AG04449 (cell line): Measurements from ENCODE around the gene PNPLA7.
"Not testable (repeated sequence)": the region's sequence is repeated elsewhere in the genome, so short reads cannot be mapped to it uniquely, and the experiment has no call there.

ENCODE experiments used
- CTCF ChIA-PET: fragments of 350-600 bp; formaldehyde crosslinking; extraction: SDS; loops from one replicate; lab custom pipeline; 2021; ENCODE audit warnings: antibody characterized with exemption; lab: Yijun Ruan, JAX
- POLR2A ChIA-PET: fragments of 400-600, 350-600 bp; formaldehyde crosslinking; extraction: SDS; loops from one replicate; lab custom pipeline; 2020; ENCODE audit warnings: antibody characterized with exemption, inconsistent platforms; lab: Yijun Ruan, JAX
- DNase-seq: peaks from one replicate; pipeline ENCODE4 v3.0.0-alpha.2; 2010; ENCODE audit warnings: low read depth, low spot score
- H3K4me3 ChIP-seq: 2 replicates; pipeline ENCODE4 v1.5.1; 2011; ENCODE audit warnings: low read depth, mild to moderate bottlenecking, control low read depth, low read length
- TF ChIP-seq, protein P1 (sequence below): IDR thresholded peaks from one replicate; pipeline ENCODE4 v1.5.1; 2011; ENCODE audit warnings: mild to moderate bottlenecking, moderate library complexity, low read length, control low read depth, inconsistent platforms; ENCODE audit not compliant: insufficient read depth; ENCODE audit errors: missing control alignments

Gene PNPLA7

DNA sequence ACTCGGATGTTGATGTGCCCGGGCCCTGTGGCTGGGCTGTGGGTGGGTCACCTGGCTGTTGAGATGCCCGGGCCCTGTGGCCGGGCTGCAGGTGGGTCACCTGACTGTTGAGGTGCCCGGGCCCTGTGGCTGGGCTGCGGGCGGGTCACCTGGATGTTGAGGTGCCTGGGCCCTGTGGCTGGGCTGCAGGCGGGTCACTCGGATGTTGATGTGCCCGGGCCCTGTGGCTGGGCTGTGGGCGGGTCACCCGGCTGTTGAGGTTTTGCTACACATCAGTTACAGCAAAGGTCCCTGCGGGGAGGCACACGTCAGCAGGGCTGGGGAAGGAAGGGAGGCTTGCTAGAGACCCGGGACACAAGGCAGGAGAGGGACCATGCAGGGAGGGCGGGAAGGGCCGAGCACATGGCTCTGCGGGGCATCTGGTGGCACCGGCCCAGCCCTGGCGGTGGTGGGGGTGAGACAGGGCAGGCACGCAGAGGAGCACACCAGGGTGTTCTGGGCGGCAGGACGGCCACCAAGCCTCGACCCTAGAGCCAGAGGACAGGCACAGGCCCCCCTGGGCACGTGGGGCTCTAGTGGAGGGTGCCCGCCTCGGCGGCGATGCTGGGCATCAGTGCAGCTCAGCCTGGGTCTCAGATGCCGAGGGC lies 35.4 kb downstream of the PNPLA7 start:
- ChIA-PET CTCF (no interaction called here), POLR2A (no interaction called here)
- no peak overlapping the region for H3K4me3 ChIP-seq
- TF ChIP-seq, protein P1, sequence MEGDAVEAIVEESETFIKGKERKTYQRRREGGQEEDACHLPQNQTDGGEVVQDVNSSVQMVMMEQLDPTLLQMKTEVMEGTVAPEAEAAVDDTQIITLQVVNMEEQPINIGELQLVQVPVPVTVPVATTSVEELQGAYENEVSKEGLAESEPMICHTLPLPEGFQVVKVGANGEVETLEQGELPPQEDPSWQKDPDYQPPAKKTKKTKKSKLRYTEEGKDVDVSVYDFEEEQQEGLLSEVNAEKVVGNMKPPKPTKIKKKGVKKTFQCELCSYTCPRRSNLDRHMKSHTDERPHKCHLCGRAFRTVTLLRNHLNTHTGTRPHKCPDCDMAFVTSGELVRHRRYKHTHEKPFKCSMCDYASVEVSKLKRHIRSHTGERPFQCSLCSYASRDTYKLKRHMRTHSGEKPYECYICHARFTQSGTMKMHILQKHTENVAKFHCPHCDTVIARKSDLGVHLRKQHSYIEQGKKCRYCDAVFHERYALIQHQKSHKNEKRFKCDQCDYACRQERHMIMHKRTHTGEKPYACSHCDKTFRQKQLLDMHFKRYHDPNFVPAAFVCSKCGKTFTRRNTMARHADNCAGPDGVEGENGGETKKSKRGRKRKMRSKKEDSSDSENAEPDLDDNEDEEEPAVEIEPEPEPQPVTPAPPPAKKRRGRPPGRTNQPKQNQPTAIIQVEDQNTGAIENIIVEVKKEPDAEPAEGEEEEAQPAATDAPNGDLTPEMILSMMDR, result no peak
- DNase-seq, result no peak

DNA sequence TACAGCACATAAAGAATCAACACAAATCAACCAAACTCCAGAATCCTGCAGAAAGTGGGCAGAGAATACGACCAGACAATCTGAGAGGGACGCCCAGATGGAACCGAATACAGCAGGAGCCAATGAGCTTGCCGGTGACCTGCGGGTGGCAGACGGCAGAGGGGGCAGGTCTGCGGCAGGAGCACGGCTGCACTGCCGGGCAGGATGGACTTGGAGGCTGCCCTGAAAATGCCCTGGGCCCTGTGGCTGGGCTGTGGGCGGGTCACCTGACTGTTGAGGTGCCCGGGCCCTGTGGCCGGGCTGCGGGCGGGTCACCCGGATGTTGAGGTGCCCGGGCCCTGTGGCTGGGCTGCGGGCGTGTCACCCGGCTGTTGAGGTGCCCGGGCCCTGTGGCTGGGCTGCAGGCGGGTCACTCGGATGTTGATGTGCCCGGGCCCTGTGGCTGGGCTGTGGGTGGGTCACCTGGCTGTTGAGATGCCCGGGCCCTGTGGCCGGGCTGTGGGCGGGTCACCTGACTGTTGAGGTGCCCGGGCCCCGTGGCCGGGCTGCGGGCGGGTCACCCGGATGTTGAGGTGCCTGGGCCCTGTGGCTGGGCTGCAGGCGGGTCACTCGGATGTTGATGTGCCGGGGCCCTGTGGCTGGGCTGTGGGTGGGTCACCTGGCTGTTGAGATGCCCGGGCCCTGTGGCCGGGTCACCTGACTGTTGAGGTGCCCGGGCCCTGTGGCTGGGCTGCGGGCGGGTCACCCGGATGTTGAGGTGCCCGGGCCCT lies 36.2 kb downstream of the PNPLA7 start:
- CTCF ChIA-PET, POLR2A ChIA-PET, DNase-seq, H3K4me3 ChIP-seq: not testable (repeated sequence)

DNA sequence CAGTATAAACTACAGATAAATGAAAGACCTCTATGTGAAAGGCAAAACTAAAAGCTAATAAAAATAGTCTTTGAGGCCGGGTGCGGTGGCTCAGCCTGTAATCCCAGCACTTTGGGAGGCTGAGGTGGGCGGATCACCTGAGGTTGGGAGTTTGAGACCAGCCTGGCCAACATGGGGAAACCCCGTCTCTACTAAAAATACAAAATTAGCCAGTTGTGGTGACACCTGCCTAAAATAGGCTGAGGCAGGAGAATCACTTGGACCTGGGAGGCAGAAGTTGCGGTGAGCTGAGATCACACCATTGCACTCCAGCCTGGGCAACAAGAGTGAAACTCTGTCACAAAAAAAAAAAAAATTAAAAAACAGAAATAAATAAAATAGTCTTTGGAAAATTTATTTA lies 37.1 kb downstream of the PNPLA7 start:
- CTCF ChIA-PET, result interaction anchor here (1.0 kb wide), 1 partner anchor 91 kb away, joined by 3 read pairs; the partner anchor contains the start of genes EXD3 and NOXA1
- H3K4me3 ChIP-seq, DNase-seq, POLR2A ChIA-PET: not testable (repeated sequence)

DNA sequence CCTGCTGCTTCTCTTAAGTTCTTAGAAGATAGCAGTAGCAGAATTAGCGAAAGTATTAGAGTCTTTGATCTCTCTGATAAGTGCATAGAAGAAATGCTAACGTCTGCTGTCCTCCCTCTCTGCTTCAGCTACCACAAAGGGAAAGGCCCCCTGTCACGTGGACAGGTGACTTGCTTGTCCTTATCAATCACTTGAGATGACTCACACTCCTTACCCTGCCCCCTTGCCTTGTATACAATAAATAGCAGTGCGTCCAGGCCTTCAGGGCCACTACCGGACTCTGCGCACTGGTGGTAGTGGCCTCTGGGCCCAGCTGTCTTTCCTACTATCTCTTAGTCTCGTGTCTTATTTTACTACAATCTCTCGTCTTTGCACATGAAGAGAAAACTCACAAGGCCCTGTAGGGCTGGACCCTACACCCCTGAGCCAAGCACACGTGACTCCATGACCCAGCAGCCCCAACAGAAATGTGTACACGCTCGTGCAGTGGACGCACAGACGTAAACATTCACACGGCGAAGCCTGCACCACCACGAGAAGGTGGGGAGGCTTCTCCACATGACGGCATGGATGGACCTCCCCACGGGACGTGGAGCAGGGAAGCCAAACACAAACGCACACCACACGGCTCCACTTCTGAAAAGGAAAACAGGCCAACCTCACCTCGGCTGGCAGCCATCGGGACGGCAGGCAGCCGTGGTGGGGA lies 38.3 kb downstream of the PNPLA7 start:
- DNase-seq, result no peak
- CTCF ChIA-PET, result no interaction called here

DNA sequence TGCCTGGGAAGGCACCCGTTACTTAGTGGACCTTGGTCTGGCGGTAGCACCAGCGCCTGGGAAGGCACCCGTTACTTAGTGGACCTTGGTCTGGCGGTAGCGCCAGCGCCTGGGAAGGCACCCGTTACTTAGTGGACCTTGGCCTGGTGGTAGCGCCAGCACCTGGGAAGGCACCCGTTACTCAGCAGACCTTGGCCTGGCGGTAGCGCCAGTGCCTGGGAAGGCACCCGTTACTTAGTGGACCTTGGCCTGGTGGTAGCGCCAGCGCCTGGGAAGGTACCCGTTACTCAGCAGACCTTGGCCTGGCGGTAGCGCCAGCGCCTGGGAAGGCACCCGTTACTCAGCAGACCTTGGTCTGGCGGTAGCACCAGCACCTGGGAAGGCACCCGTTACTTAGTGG lies 39.1 kb downstream of the PNPLA7 start:
- DNase-seq, H3K4me3 ChIP-seq, CTCF ChIA-PET, POLR2A ChIA-PET: not testable (repeated sequence)

More for the DNA sequence above, 38.3 kb downstream of the PNPLA7 start:
- TF ChIP-seq, protein P1, result no peak
- H3K4me3 ChIP-seq, result no peak overlapping the region
- POLR2A ChIA-PET, result no interaction called here

DNA sequence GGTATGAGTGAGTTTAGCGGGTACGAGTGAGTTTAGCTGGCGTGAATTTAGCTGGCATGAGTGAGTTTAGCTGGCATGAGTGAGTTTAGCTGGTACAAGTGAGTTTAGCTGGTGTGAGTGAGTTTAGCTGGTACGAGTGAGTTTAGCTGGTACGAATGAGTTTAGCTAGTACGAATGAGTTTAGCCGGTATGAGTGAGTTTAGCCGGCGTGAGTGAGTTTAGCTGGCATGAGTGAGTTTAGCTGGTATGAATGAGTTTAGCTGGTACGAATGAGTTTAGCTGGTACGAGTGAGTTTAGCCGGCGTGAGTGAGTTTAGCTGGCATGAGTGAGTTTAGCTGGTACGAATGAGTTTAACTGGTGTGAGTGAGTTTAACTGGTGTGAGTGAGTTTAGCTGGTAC lies 41.0 kb downstream of the PNPLA7 start:
- DNase-seq, result no peak
- TF ChIP-seq, protein P1, result no peak
- ChIA-PET POLR2A (no interaction called here), CTCF (interaction anchor here (0.6 to 3.8 kb wide), 6 partner anchors 9 to 207 kb away, joined by 3 to 16 read pairs (median 3); partner anchors contain the start of gene NRARP)
- no peak overlapping the region for H3K4me3 ChIP-seq

DNA sequence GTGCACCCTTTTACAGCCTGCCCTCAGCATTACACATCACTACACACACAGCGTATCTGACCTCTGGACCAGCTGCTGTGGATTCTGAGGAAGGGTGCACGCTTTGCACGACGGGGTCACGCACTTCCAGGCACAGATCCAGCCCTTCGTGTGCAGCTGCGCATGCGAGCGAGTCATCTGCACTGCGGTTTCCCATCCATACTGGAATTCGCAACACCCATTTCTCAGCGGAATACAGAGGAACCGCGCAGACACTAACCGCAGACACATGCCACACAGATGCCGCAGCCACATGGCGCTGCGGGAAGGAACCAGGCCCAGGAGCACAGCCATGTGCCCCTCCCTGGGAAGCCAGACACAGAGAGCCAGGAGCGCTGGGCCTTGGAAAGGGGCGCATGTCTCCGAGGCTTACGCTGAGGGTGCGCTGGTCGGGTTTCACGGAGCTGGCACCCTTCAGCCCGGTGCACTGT lies 43.5 kb downstream of the PNPLA7 start:
- peak; percentile 57 for DNase-seq
- ChIA-PET CTCF (interaction anchor here (0.8 to 3.8 kb wide), 6 partner anchors 16 to 84 kb away, joined by 3 to 16 read pairs (median 3); partner anchors contain the start of genes EXD3 and NOXA1), POLR2A (no interaction called here)
- no peak overlapping the region; the same call in 1 of the 2 replicates for H3K4me3 ChIP-seq
- TF ChIP-seq, protein P1, result no peak
